HG03097 (cell line): ENCODE results near the gene PRAMEF6.
"Not testable (repeated sequence)": the region's sequence is repeated elsewhere in the genome, so short reads cannot be mapped to it uniquely, and the experiment has no call there.

Source experiments
- ATAC-seq: cut with Tn5 transposase; IDR thresholded peaks from one replicate; pipeline ENCODE4 v1.9.1; 2021; ENCODE audit not compliant: unreplicated experiment, low FRiP score

PRAMEF6 gene

DNA sequence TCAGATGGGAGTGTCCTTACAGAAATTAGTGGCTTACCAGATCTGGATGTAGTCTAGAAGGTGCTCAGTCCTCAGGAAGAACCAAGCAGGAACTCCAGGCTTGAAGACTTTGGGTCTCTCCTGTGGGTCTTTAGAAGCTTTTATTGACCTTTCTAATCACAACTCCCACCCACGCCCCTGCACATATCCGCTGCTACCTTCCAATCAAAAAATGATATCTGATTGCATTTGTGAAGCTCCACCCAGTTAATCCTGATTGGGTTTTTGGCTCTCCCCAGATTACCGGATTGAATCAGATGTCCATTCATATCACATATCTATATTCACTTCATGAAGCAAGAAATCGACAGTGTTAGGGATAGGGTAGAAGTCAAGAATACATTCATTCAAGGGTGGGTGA lies at the start of gene PRAMEF6:
Gene PRAMEF6 (minus strand): TSS at position 101 of the 400 bp plus-strand sequence. CDS start 5,062 bp downstream, outside the sequence.
- not testable (repeated sequence) for ATAC-seq

DNA sequence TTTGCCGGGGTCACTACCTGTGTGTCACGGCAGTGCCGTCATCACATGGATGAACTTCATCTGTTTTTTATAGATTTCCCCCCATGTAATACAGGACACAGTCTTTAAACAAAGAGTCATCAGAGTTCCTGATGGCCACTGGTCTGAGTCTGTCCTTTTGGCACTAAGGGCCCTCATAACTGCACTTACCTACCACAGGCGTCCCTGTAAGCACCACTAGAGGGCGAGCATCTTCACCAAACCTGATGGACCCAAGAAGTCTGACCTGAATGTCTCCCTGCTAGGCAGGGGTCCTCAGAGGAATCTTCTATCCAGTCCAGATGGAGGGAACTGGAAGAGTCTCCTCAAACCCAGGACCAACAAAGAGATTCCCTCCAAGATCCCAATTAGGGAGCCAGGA lies 23.0 kb downstream of the PRAMEF6 start:
- ATAC-seq = not testable (repeated sequence)

DNA sequence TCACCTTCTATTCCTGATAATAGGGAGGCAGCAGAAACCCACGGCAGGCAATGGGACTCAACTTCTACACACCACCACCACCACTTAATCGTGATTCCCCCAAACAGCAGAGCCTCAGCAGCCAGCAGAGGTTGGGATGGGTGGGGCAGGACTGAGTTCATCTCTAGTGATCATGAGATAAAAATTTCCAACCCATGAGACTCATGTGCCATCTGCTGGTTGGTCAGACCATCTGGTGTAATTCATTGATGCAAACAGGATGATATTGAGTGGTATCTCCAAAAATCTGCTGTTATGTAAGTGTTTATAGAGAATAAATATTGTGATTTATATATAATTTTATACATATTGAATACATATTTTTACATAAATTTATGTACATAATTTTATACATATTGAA lies 25.6 kb downstream of the PRAMEF6 start:
- not testable (repeated sequence) for ATAC-seq

GRCh38 chr1:12916310-12916709 lies 31.1 kb downstream of the PRAMEF6 start, which contains the start of gene PRAMEF7:
PRAMEF7 (plus strand) TSS chr1:12916610; CDS start chr1:12917693, 1,083 bp downstream.
- not testable (repeated sequence) for ATAC-seq

- ATAC-seq = not testable (repeated sequence)
Observed at GRCh38 chr1:12903793-12904572, 43.4 kb downstream of the PRAMEF6 start.

- ATAC-seq = not testable (repeated sequence)
Observed at GRCh38 chr1:12899186-12899585, 48.2 kb downstream of the PRAMEF6 start.

DNA sequence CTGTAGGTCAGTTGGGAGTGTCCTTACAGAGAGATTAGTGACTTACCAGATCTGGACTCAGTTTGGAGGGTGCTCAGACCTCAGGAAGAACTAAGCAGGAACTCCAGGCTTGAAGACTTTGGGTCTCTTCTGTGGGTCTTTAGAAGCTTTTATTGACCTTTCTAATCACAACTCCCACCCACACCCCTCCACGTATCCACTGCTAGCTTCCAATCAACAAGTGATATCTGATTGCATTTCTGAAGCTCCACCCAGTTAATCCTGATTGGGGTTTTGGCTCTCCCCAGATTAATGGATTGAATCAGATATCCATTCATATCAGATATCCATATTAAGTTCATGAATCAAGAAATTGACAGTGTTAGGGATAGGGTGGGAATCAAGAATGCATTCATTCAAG lies 49.2 kb downstream of the PRAMEF6 start, which contains the start of gene PRAMEF10:
Gene PRAMEF10 (minus strand): TSS at position 101 of the 400 bp plus-strand sequence. CDS start 2,423 bp downstream, outside the sequence.
- not testable (repeated sequence) for ATAC-seq
